ENCODE data around the gene NR0B2. TPM values are rescaled to one million over a fixed set of nuclear protein-coding genes. Genes with fewer than 3 reads are reported as not detected.

NR0B2 gene
- total and polyA plus RNA-seq, 2 experiments from 2014 or later: 39.1 to 68.1 TPM

DNA sequence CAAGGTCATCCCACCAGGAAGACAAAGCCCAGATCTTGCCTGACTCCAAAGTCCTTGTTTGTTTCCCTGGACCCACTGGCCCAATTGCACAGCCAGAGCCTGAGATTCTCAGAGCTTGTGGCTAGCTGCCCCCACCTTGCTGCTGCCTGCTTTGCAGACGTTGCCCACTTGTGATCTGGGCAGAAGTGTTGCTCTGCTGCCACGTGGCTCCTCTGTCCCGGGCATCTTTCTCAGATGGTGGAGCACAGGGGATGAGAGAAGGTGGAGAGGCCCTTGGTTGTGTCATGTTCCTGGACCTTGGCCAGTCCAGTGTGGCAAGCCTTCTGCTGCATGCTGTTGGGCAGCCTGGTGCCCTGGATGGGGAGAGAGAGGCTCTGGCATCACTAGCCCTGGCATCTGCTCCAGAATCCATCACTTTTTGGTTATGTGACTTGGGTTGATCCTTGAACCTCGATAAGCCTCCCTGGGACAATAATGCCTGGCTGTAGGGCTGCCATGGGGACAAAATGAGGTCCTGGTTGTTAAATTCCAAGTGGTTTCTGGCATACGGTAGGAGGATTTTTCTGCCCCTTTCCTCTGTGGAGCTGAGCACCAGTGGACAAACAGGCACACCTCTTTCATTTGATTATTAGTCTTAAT, 1.5 kb upstream of the NR0B2 start:
- Histone ChIP-seq H2AFZ (no peak overlapping the region), H4K20me1 (ENCODE audit: insufficient read depth, poor library complexity, severe bottlenecking) (no peaks in the 10 kb centered on the region), H3K9me2 (replicated peaks; ENCODE audit: insufficient read depth) (no peaks in the 10 kb centered on the region), H3K27me3 (no peaks in the 10 kb centered on the region), H3K27ac (peak overlapping the region; percentile 93), H3K79me2 (peaks cover 18% of the 10 kb centered on the region), H3K36me3 (replicated peaks; ENCODE audit: insufficient read depth, low read depth) (no peaks in the 10 kb centered on the region), H3K4me1 (ENCODE audit: insufficient read depth) (peaks cover 32% of the 10 kb centered on the region), H3K9me3 (ENCODE audit: low read depth) (no peaks in the 10 kb centered on the region), H3K4me2 (peak overlapping the region; percentile 58), H3K4me3 (no peak overlapping the region)
- DNase-seq (ENCODE audit: low spot score): no peak
- WGBS (ENCODE audit: low lambda C conversion rate, missing lambda C conversion rate): 74% methylated on average over 5 of the region's 5 CpGs
- TF ChIP-seq, protein P1, sequence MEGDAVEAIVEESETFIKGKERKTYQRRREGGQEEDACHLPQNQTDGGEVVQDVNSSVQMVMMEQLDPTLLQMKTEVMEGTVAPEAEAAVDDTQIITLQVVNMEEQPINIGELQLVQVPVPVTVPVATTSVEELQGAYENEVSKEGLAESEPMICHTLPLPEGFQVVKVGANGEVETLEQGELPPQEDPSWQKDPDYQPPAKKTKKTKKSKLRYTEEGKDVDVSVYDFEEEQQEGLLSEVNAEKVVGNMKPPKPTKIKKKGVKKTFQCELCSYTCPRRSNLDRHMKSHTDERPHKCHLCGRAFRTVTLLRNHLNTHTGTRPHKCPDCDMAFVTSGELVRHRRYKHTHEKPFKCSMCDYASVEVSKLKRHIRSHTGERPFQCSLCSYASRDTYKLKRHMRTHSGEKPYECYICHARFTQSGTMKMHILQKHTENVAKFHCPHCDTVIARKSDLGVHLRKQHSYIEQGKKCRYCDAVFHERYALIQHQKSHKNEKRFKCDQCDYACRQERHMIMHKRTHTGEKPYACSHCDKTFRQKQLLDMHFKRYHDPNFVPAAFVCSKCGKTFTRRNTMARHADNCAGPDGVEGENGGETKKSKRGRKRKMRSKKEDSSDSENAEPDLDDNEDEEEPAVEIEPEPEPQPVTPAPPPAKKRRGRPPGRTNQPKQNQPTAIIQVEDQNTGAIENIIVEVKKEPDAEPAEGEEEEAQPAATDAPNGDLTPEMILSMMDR (IDR thresholded peaks at IDR 0.05; ENCODE audit: poor library complexity): no peak
- no peak for TF ChIP-seq EZH2phosphoT487 (IDR thresholded peaks at IDR 0.05; ENCODE audit: low read depth, severe bottlenecking, unreplicated experiment)
- no peak for TF ChIP-seq EZH2 (IDR thresholded peaks at IDR 0.05; ENCODE audit: borderline replicate concordance)

DNA sequence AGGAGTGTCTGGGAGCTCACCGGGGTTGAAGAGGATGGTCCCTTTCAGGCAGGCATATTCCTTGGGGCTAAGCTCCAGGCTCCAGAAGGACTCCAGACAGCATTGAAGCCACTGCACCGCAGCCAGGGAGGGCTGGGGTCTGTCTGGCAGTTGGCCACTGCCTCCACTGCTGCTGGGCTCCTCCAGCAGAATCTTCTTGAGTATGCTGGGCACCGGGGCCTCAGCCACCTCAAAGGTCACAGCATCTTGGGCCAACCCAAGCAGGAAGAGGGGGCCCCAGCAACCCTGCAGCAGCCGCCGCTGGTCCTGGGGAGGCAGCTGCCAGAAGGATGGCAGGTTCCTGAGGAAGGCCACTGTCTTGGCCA, 404 bp downstream of the NR0B2 start:
- no peaks in the 10 kb centered on the region for H3K27me3 ChIP-seq
- no peak for DNase-seq (ENCODE audit: low spot score)
- peak overlapping the region; percentile 93 for H3K27ac ChIP-seq
- H3K4me3 ChIP-seq: no peak overlapping the region
- H3K4me2 ChIP-seq: peak overlapping the region; percentile 70
- H3K9me2 ChIP-seq (replicated peaks; ENCODE audit: insufficient read depth): no peaks in the 10 kb centered on the region
- no peaks in the 10 kb centered on the region for H3K9me3 ChIP-seq (ENCODE audit: low read depth)
- TF ChIP-seq EZH2phosphoT487 (IDR thresholded peaks at IDR 0.05; ENCODE audit: low read depth, severe bottlenecking, unreplicated experiment): no peak
- no peak for TF ChIP-seq EZH2 (IDR thresholded peaks at IDR 0.05; ENCODE audit: borderline replicate concordance)
- TF ChIP-seq, protein P1 (IDR thresholded peaks at IDR 0.05; ENCODE audit: poor library complexity): no peak
- H3K4me1 ChIP-seq (ENCODE audit: insufficient read depth): peaks cover 36% of the 10 kb centered on the region
- peaks cover 18% of the 10 kb centered on the region for H3K79me2 ChIP-seq
- no peak overlapping the region for H2AFZ ChIP-seq
- no peaks in the 10 kb centered on the region for H3K36me3 ChIP-seq (replicated peaks; ENCODE audit: insufficient read depth, low read depth)
- 85% methylated on average over 5 of the region's 5 CpGs for WGBS (ENCODE audit: low lambda C conversion rate, missing lambda C conversion rate)
- no peaks in the 10 kb centered on the region for H4K20me1 ChIP-seq (ENCODE audit: insufficient read depth, poor library complexity, severe bottlenecking)

DNA sequence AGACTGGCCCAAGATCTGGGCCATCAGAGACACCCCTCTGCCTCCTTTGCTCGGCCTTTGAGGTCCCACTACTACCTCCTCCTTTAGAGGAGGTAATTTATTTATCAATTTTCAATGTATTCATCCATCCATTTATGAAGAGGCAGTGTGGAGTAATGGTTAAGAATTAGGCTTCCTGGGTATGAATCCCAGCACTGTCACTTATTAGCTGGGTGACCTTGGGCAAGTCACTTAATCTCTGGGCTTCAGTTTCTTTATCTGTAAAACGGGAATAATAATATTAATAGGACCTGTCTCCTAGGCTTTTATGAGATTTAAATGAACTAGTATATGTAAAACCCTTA, 1.7 kb downstream of the NR0B2 start:
- Histone ChIP-seq H3K4me3 (no peak overlapping the region), H3K27ac (no peak overlapping the region), H3K36me3 (replicated peaks; ENCODE audit: insufficient read depth, low read depth) (no peaks in the 10 kb centered on the region), H3K4me1 (ENCODE audit: insufficient read depth) (peaks cover 36% of the 10 kb centered on the region), H3K9me3 (ENCODE audit: low read depth) (no peaks in the 10 kb centered on the region), H4K20me1 (ENCODE audit: insufficient read depth, poor library complexity, severe bottlenecking) (no peaks in the 10 kb centered on the region), H2AFZ (no peak overlapping the region), H3K27me3 (no peaks in the 10 kb centered on the region), H3K9me2 (replicated peaks; ENCODE audit: insufficient read depth) (no peaks in the 10 kb centered on the region), H3K79me2 (peaks cover 18% of the 10 kb centered on the region), H3K4me2 (peak overlapping the region; percentile 70)
- 79% methylated on average over 2 of the region's 2 CpGs for WGBS (ENCODE audit: low lambda C conversion rate, missing lambda C conversion rate)
- DNase-seq (ENCODE audit: low spot score): no peak
- TF ChIP-seq, protein P1 (IDR thresholded peaks at IDR 0.05; ENCODE audit: poor library complexity): no peak
- TF ChIP-seq EZH2phosphoT487 (IDR thresholded peaks at IDR 0.05; ENCODE audit: low read depth, severe bottlenecking, unreplicated experiment) (no peak), EZH2 (IDR thresholded peaks at IDR 0.05; ENCODE audit: borderline replicate concordance) (no peak)

Data from hepatocyte (in vitro differentiated cells).